Activated T-helper 1 cell treated with anti-CD3 and anti-CD28 coated beads, Interleukin-12 subunit alpha, Interleukin-12 subunit beta, Interleukin-2, Interleukin-4 antibody, amounts not matched to agents 30 ng/mL and 10 ng/mL and 1 ng/mL, durations not matched to agents 14 hours and 24 hours and 36 hours (primary cell): Measurements from ENCODE around the gene FGFBP3. TPM values are rescaled to one million over a fixed set of nuclear protein-coding genes. Genes with fewer than 3 reads are reported as not detected.
"Not testable (repeated sequence)": the region's sequence is repeated elsewhere in the genome, so short reads cannot be mapped to it uniquely, and the experiment has no call there.

Experiments used
- DNase-seq: peaks from one replicate; pipeline ENCODE4 v3.0.0; 2021; ENCODE audit warnings: low spot score
- H3K27ac Mint-ChIP-seq: one replicate; pipeline ENCODE4 v1.8.0; 2021; ENCODE audit warnings: mild to moderate bottlenecking, mixed read lengths
- H3K27me3 Mint-ChIP-seq: one replicate; pipeline ENCODE4 v1.8.0; 2022; ENCODE audit warnings: mild to moderate bottlenecking, moderate library complexity, mixed read lengths; ENCODE audit not compliant: insufficient read depth
- H3K36me3 Mint-ChIP-seq: one replicate; pipeline ENCODE4 v1.8.0; 2021; ENCODE audit warnings: low read depth, mixed read lengths
- H3K4me1 Mint-ChIP-seq: one replicate; pipeline ENCODE4 v1.8.0; 2021; ENCODE audit warnings: low read depth, mixed read lengths
- H3K4me3 Mint-ChIP-seq: one replicate; pipeline ENCODE4 v1.8.0; 2021; ENCODE audit warnings: mild to moderate bottlenecking, moderate library complexity, mixed read lengths
- H3K9me3 Mint-ChIP-seq: one replicate; pipeline ENCODE4 v1.8.0; 2021; ENCODE audit warnings: mixed read lengths
- intact Hi-C: fragments of 100-400 bp; cut with micrococcal nuclease; formaldehyde crosslinking; loops from one replicate; pipeline ENCODE4 v1.15.1; 2024
- total RNA-seq: library from RNA; stranded (reverse); gene quantifications from 2 replicates; pipeline ENCODE4 v1.2.3, GENCODE V29; 2022

Gene FGFBP3
- total RNA-seq, 1 donor from 2014 or later: 2.5 TPM

- Mint-ChIP-seq H3K9me3 (no peaks in the 10 kb centered on the region), H3K27me3 (peaks cover 7% of the 10 kb centered on the region), H3K4me3 (peak overlapping the region; percentile 98), H3K27ac (peak overlapping the region; percentile 97), H3K36me3 (peaks cover 17% of the 10 kb centered on the region), H3K4me1 (peaks cover 36% of the 10 kb centered on the region)
- intact Hi-C loops: loop anchor here (2.0 to 10.0 kb wide), 5 partner anchors 126 to 760 kb away; partner anchors contain the start of genes CPEB3, KIF11, MARCHF5 and TNKS2
- DNase-seq: no peak
Measured at GRCh38 chr10:91924212-91925021, 15.1 kb upstream of the FGFBP3 start.

GRCh38 chr10:91923371-91924211 lies 14.3 kb upstream of the FGFBP3 start, which contains the start of gene BTAF1:
Gene BTAF1, plus strand, starts transcription at chr10:91923770. Its CDS starts 307 bp downstream, at chr10:91924077.
- DNase-seq: peak; percentile 89
- Mint-ChIP-seq H3K27me3 (peaks cover 9% of the 10 kb centered on the region), H3K27ac (peak within 1 kb of the TSS; percentile 99), H3K36me3 (peaks cover 15% of the 10 kb centered on the region), H3K9me3 (peaks cover 4% of the 10 kb centered on the region), H3K4me3 (peak within 1 kb of the TSS; percentile 98), H3K4me1 (peaks cover 36% of the 10 kb centered on the region)
- intact Hi-C loops: loop anchor here (1.0 to 10.0 kb wide), 9 partner anchors 14 to 759 kb away; partner anchors contain the start of genes CPEB3, FGFBP3, KIF11 and MARCHF5

GRCh38 chr10:91919651-91920050 lies 10.4 kb upstream of the FGFBP3 start:
- Mint-ChIP-seq H3K9me3 (peaks cover 4% of the 10 kb centered on the region), H3K27ac (no peak overlapping the region), H3K4me1 (peaks cover 11% of the 10 kb centered on the region), H3K27me3 (peaks cover 36% of the 10 kb centered on the region), H3K36me3 (peaks cover 2% of the 10 kb centered on the region), H3K4me3 (no peak overlapping the region)
- no peak for DNase-seq
- intact Hi-C loops: loop anchor here (5.0 to 10.0 kb wide), 3 partner anchors 512 to 755 kb away; partner anchors contain the start of gene KIF11

- no peak for DNase-seq
- H3K27me3 Mint-ChIP-seq: peaks cover 25% of the 10 kb centered on the region
- H3K4me3 Mint-ChIP-seq: no peak overlapping the region
- H3K9me3 Mint-ChIP-seq: no peaks in the 10 kb centered on the region
- H3K36me3 Mint-ChIP-seq: peaks cover 5% of the 10 kb centered on the region
- H3K27ac Mint-ChIP-seq: no peak overlapping the region
- peaks cover 29% of the 10 kb centered on the region for H3K4me1 Mint-ChIP-seq
- intact Hi-C loops: no loop called here
Measured at GRCh38 chr10:91910467-91910866, 1.2 kb upstream of the FGFBP3 start.

GRCh38 chr10:91908337-91909116 lies 759 bp downstream of the FGFBP3 start:
- intact Hi-C loops: loop anchor here (1.0 to 10.0 kb wide), 7 partner anchors 15 to 1029 kb away; partner anchors contain the start of genes BTAF1, KIF11 and TNKS2
- H3K9me3 Mint-ChIP-seq: no peaks in the 10 kb centered on the region
- H3K36me3 Mint-ChIP-seq: peaks cover 7% of the 10 kb centered on the region
- H3K27ac Mint-ChIP-seq: peak overlapping the region; percentile 82
- H3K27me3 Mint-ChIP-seq: peaks cover 14% of the 10 kb centered on the region
- peak overlapping the region; percentile 87 for H3K4me3 Mint-ChIP-seq
- peak; percentile 65 for DNase-seq
- peaks cover 29% of the 10 kb centered on the region for H3K4me1 Mint-ChIP-seq

GRCh38 chr10:91907914-91908336 lies 1.4 kb downstream of the FGFBP3 start:
- H3K27ac Mint-ChIP-seq: peak overlapping the region; percentile 73
- H3K9me3 Mint-ChIP-seq: no peaks in the 10 kb centered on the region
- H3K36me3 Mint-ChIP-seq: peaks cover 7% of the 10 kb centered on the region
- peaks cover 29% of the 10 kb centered on the region for H3K4me1 Mint-ChIP-seq
- intact Hi-C loops: loop anchor here (1.0 to 10.0 kb wide), 4 partner anchors 21 to 903 kb away; partner anchors contain the start of genes KIF11 and TNKS2
- peaks cover 8% of the 10 kb centered on the region for H3K27me3 Mint-ChIP-seq
- H3K4me3 Mint-ChIP-seq: peak overlapping the region; percentile 87
- DNase-seq: no peak

GRCh38 chr10:91907033-91907594 lies 2.2 kb downstream of the FGFBP3 start:
- intact Hi-C loops: loop anchor here (5.0 to 10.0 kb wide), 2 partner anchors 685 to 902 kb away; partner anchors contain the start of gene KIF11
- Mint-ChIP-seq H3K36me3 (peaks cover 7% of the 10 kb centered on the region), H3K27ac (peak overlapping the region; percentile 73), H3K4me3 (peak overlapping the region; percentile 87), H3K27me3 (peaks cover 5% of the 10 kb centered on the region), H3K9me3 (no peaks in the 10 kb centered on the region), H3K4me1 (peaks cover 35% of the 10 kb centered on the region)
- no peak for DNase-seq

- peaks cover 28% of the 10 kb centered on the region for H3K4me1 Mint-ChIP-seq
- H3K4me3 Mint-ChIP-seq: peak overlapping the region; percentile 45
- peaks cover 10% of the 10 kb centered on the region for H3K9me3 Mint-ChIP-seq
- intact Hi-C loops: loop anchor here (1.0 to 10.0 kb wide), 4 partner anchors 21 to 897 kb away; partner anchors contain the start of gene BTAF1
- H3K27ac Mint-ChIP-seq: peak overlapping the region; percentile 90
- no peak for DNase-seq
- H3K27me3 Mint-ChIP-seq: peaks cover 4% of the 10 kb centered on the region
- H3K36me3 Mint-ChIP-seq: peaks cover 5% of the 10 kb centered on the region
Measured at GRCh38 chr10:91901784-91902677, 7.3 kb downstream of the FGFBP3 start.

GRCh38 chr10:91897421-91897820 lies 11.9 kb downstream of the FGFBP3 start:
- no peak overlapping the region for H3K27ac Mint-ChIP-seq

GRCh38 chr10:91896212-91896756 lies 13.0 kb downstream of the FGFBP3 start:
- Mint-ChIP-seq H3K27me3 (peaks cover 4% of the 10 kb centered on the region), H3K9me3 (peaks cover 5% of the 10 kb centered on the region), H3K4me3 (no peak overlapping the region), H3K27ac (no peak overlapping the region), H3K36me3 (no peaks in the 10 kb centered on the region), H3K4me1 (peaks cover 3% of the 10 kb centered on the region)
- no peak for DNase-seq
- intact Hi-C loops: no loop called here

More at GRCh38 chr10:91897421-91897820, 11.9 kb downstream of the FGFBP3 start:
- peaks cover 15% of the 10 kb centered on the region for H3K4me1 Mint-ChIP-seq
- no peak overlapping the region for H3K4me3 Mint-ChIP-seq
- no peak for DNase-seq
- intact Hi-C loops: no loop called here
- no peaks in the 10 kb centered on the region for H3K36me3 Mint-ChIP-seq
- peaks cover 4% of the 10 kb centered on the region for H3K27me3 Mint-ChIP-seq
- peaks cover 10% of the 10 kb centered on the region for H3K9me3 Mint-ChIP-seq

- H3K27ac Mint-ChIP-seq, DNase-seq, H3K4me1 Mint-ChIP-seq, H3K4me3 Mint-ChIP-seq, H3K9me3 Mint-ChIP-seq, H3K36me3 Mint-ChIP-seq, intact Hi-C loops: not testable (repeated sequence)
- peaks cover 16% of the 10 kb centered on the region for H3K27me3 Mint-ChIP-seq
Measured at GRCh38 chr10:91894261-91894685, 15.0 kb downstream of the FGFBP3 start.
